GM10266 (cell line): Measurements from ENCODE around the gene GOLGA8N.

Experiments
- DNase-seq: peaks from one replicate; pipeline ENCODE4 v3.0.0; 2012; ENCODE audit errors: extremely low spot score
- CTCF ChIP-seq: IDR thresholded peaks from 2 replicates; pipeline ENCODE4 v1.5.1; 2012; ENCODE audit warnings: mild to moderate bottlenecking, low read depth; ENCODE audit not compliant: control insufficient read depth, insufficient read depth; ENCODE audit errors: missing control alignments

The GOLGA8N gene

GRCh38 chr15:32652178-32652577 lies 58.9 kb downstream of the GOLGA8N start:
- DNase-seq, result no peak

GRCh38 chr15:32656091-32656490 lies 62.8 kb downstream of the GOLGA8N start:
- no peak for DNase-seq
- TF ChIP-seq CTCF, result no peak

More at GRCh38 chr15:32652178-32652577, 58.9 kb downstream of the GOLGA8N start:
- no peak for TF ChIP-seq CTCF

DNA sequence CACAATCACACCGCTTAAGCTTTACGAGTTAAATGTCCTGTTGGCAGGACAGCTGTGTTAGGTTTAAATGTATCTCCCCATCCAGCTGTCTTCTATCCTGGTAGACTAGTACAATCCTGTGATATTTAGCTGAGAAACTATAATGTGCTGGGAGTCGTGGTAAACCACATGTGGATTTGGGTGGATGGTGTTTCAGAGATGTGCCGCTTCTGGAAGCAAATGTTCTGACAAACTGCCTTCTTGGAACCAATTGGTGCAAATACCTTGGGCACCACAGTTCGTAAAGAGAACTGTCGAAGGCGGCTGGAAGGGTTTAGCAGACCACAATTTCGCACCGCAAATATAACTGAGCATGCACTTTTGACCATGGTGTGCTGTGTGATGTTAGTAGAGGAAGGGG lies 63.2 kb downstream of the GOLGA8N start:
- no peak for DNase-seq
- no peak for TF ChIP-seq CTCF
